PC-3 (cell line): ENCODE results near the gene C17orf100. TPM values are rescaled to one million over a fixed set of nuclear protein-coding genes. Genes with fewer than 3 reads are reported as not detected.
"Not testable (repeated sequence)": the region's sequence is repeated elsewhere in the genome, so short reads cannot be mapped to it uniquely, and the experiment has no call there.

Experiments used
- ATAC-seq: fragments of 200-7000 bp; cut with Tn5 transposase; 2 replicates; pipeline ENCODE4 v1.9.1; 2020; ENCODE audit warnings: mild to moderate bottlenecking, moderate library complexity
- BruUV-seq: library from RNA; stranded (reverse); fragments of 400-500 nt; replicated peaks from 2 replicates; lab custom pipeline; 2021; lab: Mats Ljungman, UMichigan
- CTCF ChIA-PET: fragments of 300-600 bp; sonication (Branson Sonifier 250); formaldehyde crosslinking; loops from one replicate; lab custom pipeline; 2022; ENCODE audit warnings: antibody characterized with exemption; lab: Charles Lee
- POLR2A ChIA-PET: fragments of 300-600 bp; sonication (Branson Sonifier 250); formaldehyde crosslinking; loops from one replicate; lab custom pipeline; 2022; ENCODE audit warnings: antibody characterized with exemption; ENCODE audit not compliant: unreplicated experiment; lab: Charles Lee
- DNase-seq: peaks from one replicate; pipeline ENCODE4 v3.0.0-alpha.2; 2015
- H2AFZ ChIP-seq: fragments of 300-600 bp; sonication (generic); 2 replicates; pipeline ENCODE4 v1.6.0; 2016; ENCODE audit warnings: antibody characterized with exemption, low read length
- H3F3A ChIP-seq: fragments of 300-600 bp; sonication (generic); one replicate; pipeline ENCODE4 v1.6.0; 2017; ENCODE audit warnings: antibody characterized with exemption, low read length, control low read depth, mild to moderate bottlenecking; ENCODE audit not compliant: unreplicated experiment
- H3K27ac ChIP-seq: fragments of 300-600 bp; sonication (generic); 2 replicates; pipeline ENCODE4 v1.5.1; 2016; ENCODE audit warnings: mild to moderate bottlenecking, low read length
- H3K27me3 ChIP-seq: fragments of 300-600 bp; sonication (generic); 2 replicates; pipeline ENCODE4 v1.6.1; 2016; ENCODE audit warnings: low read length, mixed read lengths
- H3K36me3 ChIP-seq: fragments of 300-600 bp; sonication (generic); 2 replicates; pipeline ENCODE4 v1.6.1; 2016; ENCODE audit warnings: low read depth, mixed run types, low read length, mixed read lengths
- H3K4me1 ChIP-seq: fragments of 300-600 bp; sonication (generic); 2 replicates; pipeline ENCODE4 v1.5.1; 2016; ENCODE audit warnings: low read length; ENCODE audit not compliant: insufficient read depth
- H3K4me2 ChIP-seq: fragments of 300-600 bp; sonication (generic); 2 replicates; pipeline ENCODE4 v1.6.0; 2016; ENCODE audit warnings: low read length
- H3K4me3 ChIP-seq: fragments of 300-600 bp; sonication (generic); 2 replicates; pipeline ENCODE4 v1.5.1; 2016; ENCODE audit warnings: mild to moderate bottlenecking, low read length, mixed read lengths
- H3K79me2 ChIP-seq: fragments of 300-600 bp; sonication (generic); 2 replicates; pipeline ENCODE4 v1.6.1; 2017; ENCODE audit warnings: low read length, mixed read lengths
- H3K9ac ChIP-seq: fragments of 300-600 bp; sonication (generic); 2 replicates; pipeline ENCODE4 v1.6.0; 2016; ENCODE audit warnings: mild to moderate bottlenecking, low read length
- H3K9me2 ChIP-seq: fragments of 300-600 bp; sonication (generic); replicated peaks from 2 replicates; pipeline ENCODE4 v1.6.1; 2016; ENCODE audit warnings: mixed run types, low read length, mixed read lengths
- H3K9me3 ChIP-seq: fragments of 300-600 bp; sonication (generic); 2 replicates; pipeline ENCODE4 v1.6.1; 2016; ENCODE audit warnings: low read length, mixed read lengths
- H4K20me1 ChIP-seq: fragments of 300-600 bp; sonication (generic); 2 replicates; pipeline ENCODE4 v1.6.1; 2016; ENCODE audit warnings: low read length, mixed read lengths
- CTCF ChIP-seq: fragments of 300-600 bp; sonication (generic); conservative IDR thresholded peaks from 2 replicates; pipeline ENCODE4 v1.5.1; 2017; ENCODE audit warnings: antibody characterized with exemption, low read depth, mild to moderate bottlenecking, low read length
- EZH2 ChIP-seq: fragments of 300-600 bp; sonication (generic); IDR thresholded peaks from one replicate; pipeline ENCODE4 v1.6.1; 2017; ENCODE audit warnings: antibody characterized with exemption, mild to moderate bottlenecking, low read length; ENCODE audit not compliant: unreplicated experiment
- EZH2phosphoT487 ChIP-seq: fragments of 300-600 bp; sonication (generic); IDR thresholded peaks from 2 replicates; pipeline ENCODE4 v1.6.1; 2018; ENCODE audit warnings: mild to moderate bottlenecking, antibody characterized with exemption, low read length, borderline replicate concordance
- intact Hi-C: fragments of 100-400 bp; cut with micrococcal nuclease; formaldehyde crosslinking; loops from 2 replicates; pipeline ENCODE4 v1.9.0; 2023
- total RNA-seq: library from RNA; depleted of rRNA; stranded (reverse); fragments of >200 nt; gene quantifications from 2 replicates; pipeline ENCODE4 v1.2.3, GENCODE V29; 2014

Gene C17orf100
- total RNA-seq, 1 experiment from 2014 or later = 0.15 TPM

- ATAC-seq = no peak
These were observed 37.4 kb downstream of the C17orf100 start for GRCh38 chr17:6688944-6689343.

DNA sequence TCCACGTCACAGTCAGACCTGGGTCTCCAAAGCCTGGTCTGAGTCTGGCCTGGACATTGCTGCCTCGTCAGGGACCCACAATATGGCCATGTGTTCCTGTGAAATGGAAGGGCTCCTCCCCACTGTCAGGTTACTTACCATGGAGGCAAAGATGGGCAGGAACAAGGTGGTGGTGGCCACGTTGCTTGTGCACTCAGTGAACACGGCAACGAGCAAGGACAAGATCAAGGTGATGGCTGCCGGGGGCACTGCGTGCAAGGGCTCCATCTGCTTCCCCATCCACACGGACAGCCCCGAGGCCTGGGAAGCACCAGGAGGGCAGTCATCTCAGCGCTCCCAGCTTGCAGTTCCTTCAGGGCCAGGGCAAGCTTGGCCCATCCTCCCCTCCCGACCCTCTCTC, 39.1 kb downstream of the C17orf100 start:
- Histone ChIP-seq H3K4me1 (no peaks in the 10 kb centered on the region), H3K79me2 (no peaks in the 10 kb centered on the region), H3K27ac (no peak overlapping the region), H3K4me3 (no peak overlapping the region), H3K9me3 (no peaks in the 10 kb centered on the region), H3K4me2 (no peak overlapping the region), H4K20me1 (no peaks in the 10 kb centered on the region), H3F3A (no peaks in the 10 kb centered on the region), H3K9me2 (no peaks in the 10 kb centered on the region), H3K9ac (no peak overlapping the region), H3K36me3 (no peaks in the 10 kb centered on the region), H2AFZ (no peak overlapping the region), H3K27me3 (no peaks in the 10 kb centered on the region)
- DNase-seq (no peak), ATAC-seq (no peak)
- intact Hi-C loops = no loop called here
- no TSS peak for BruUV-seq
- CTCF ChIA-PET = no interaction called here
- no peak for TF ChIP-seq CTCF
- no peak for TF ChIP-seq EZH2
- TF ChIP-seq EZH2phosphoT487 = no peak
- POLR2A ChIA-PET = no interaction called here

More at GRCh38 chr17:6688944-6689343, 37.4 kb downstream of the C17orf100 start:
- H3K4me2 ChIP-seq = no peak overlapping the region
- no peaks in the 10 kb centered on the region for H4K20me1 ChIP-seq
- no peaks in the 10 kb centered on the region for H3K27me3 ChIP-seq
- no peaks in the 10 kb centered on the region for H3K9me2 ChIP-seq
- no peaks in the 10 kb centered on the region for H3F3A ChIP-seq
- no peaks in the 10 kb centered on the region for H3K9me3 ChIP-seq
- TF ChIP-seq EZH2 = no peak
- no peak for TF ChIP-seq CTCF
- TF ChIP-seq EZH2phosphoT487 = no peak
- no peaks in the 10 kb centered on the region for H3K4me1 ChIP-seq
- H3K9ac ChIP-seq = no peak overlapping the region
- ChIA-PET POLR2A (no interaction called here), CTCF (no interaction called here)
- no TSS peak for BruUV-seq
- H3K36me3 ChIP-seq = no peaks in the 10 kb centered on the region
- intact Hi-C loops = no loop called here
- DNase-seq = no peak
- no peak overlapping the region for H3K4me3 ChIP-seq
- no peaks in the 10 kb centered on the region for H3K79me2 ChIP-seq
- H3K27ac ChIP-seq = no peak overlapping the region
- no peak overlapping the region for H2AFZ ChIP-seq

DNA sequence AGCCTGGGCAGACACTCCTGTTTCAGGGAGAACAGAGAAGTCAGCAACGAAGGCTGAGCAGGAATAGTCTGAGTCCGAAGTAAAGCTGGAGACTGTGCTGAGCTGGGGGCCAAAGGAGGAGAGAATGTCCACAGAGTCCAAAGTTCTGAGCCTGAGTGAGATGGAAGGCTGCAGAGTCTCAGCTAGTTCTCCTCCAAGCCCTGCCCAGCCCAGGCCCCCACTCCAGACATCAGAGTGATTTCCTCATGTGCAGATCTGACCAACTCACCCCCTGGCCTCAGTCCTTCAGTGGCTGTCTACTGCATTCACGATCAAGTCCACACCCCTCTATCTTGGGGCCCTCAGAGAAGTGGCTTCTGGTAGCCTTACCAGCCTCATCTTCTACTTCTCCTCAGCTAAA, 40.0 kb downstream of the C17orf100 start:
- Histone ChIP-seq H3K9me3 (no peaks in the 10 kb centered on the region), H3K27ac (no peak overlapping the region), H3K27me3 (no peaks in the 10 kb centered on the region), H3K79me2 (no peaks in the 10 kb centered on the region), H3K4me3 (no peak overlapping the region), H3K9ac (no peak overlapping the region), H3K4me2 (no peak overlapping the region), H2AFZ (no peak overlapping the region), H3K4me1 (no peaks in the 10 kb centered on the region), H4K20me1 (no peaks in the 10 kb centered on the region), H3K36me3 (no peaks in the 10 kb centered on the region), H3K9me2 (no peaks in the 10 kb centered on the region), H3F3A (no peaks in the 10 kb centered on the region)
- intact Hi-C loops = no loop called here
- BruUV-seq = no TSS peak
- ChIA-PET POLR2A (no interaction called here), CTCF (no interaction called here)
- TF ChIP-seq EZH2phosphoT487 (no peak), EZH2 (no peak), CTCF (no peak)
- ATAC-seq (no peak), DNase-seq (no peak)

DNA sequence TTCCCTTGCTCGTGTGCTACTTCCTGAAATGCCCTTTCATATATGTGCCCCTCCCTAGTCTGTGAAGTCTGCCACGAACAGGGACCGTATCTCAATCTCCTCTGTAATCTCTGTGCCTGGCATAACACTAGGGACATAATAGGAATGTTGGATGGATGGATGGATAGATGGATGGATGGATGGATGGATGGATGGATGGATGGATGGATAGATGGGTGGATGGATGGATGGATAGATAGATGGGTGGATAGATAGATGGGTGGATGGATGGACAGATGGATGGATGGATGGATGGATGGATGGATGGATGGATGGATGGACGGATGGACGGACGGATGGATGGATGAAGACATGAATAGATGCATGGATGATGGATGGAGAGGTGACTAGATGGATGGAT, 40.4 kb downstream of the C17orf100 start:
- H3F3A ChIP-seq, ATAC-seq, H3K9me2 ChIP-seq, H3K4me2 ChIP-seq, H3K4me3 ChIP-seq, H3K4me1 ChIP-seq, H3K27me3 ChIP-seq, H3K9me3 ChIP-seq, H4K20me1 ChIP-seq, BruUV-seq, H2AFZ ChIP-seq, H3K36me3 ChIP-seq, H3K9ac ChIP-seq, H3K79me2 ChIP-seq, POLR2A ChIA-PET, intact Hi-C loops, H3K27ac ChIP-seq, DNase-seq, CTCF ChIA-PET: not testable (repeated sequence)
